ENCODE results near the gene TEDC1.
"Not testable (repeated sequence)": the region's sequence is repeated elsewhere in the genome, so short reads cannot be mapped to it uniquely, and the experiment has no call there.

Gene TEDC1

DNA sequence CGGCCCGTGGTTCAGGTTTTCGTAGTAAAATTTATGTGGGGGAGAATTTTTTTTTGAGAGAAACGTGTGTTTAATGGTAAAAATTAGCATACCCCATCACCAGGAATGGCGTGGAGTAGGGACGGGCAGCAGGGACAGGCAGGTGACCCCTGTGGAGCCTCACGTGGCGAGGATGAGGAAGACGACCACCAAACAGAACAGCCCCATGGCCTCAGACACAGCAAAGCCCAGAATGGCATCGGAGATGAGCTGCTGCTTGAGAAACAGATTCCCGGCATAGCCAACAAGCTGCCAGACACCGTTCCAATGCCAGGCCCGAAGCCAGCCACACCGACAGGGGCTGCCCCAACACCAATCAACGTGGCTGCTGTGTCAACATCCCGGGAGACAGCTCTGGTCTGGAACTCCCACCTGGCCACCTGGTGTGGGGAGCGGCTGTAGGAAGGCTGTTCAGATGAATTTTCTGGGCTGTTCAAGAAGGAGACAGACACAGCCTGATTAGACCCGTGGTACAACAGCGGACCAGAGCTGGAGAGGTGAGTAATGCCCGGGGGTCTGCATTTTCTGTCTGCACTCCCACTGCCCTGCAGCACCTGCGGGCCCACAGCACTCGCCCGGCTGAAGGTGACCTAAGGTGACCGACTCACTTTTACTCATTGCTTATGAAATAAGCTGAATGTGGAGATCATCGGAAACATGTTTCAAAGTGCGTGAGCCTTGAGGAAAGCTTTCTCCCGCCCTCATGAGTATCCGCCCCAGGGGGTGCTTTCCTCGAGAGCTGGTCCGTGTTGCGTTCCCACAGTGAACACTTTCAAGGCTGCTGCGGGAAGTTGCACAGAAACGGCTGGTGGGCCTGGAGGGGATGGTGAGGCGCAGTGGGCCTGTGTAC, 45.9 kb downstream of the TEDC1 start:
- Histone ChIP-seq H3K27ac (ENCODE audit: low read depth, low read length) (no peak overlapping the region), H3K36me3 (ENCODE audit: control insufficient read depth in 5 of 5, insufficient read depth in 5 of 5, low read length in 5 of 5) (no peaks in the 10 kb centered on the region), H3K4me3 (ENCODE audit: low read depth in 1 of 5, low read length in 5 of 5) (no peak overlapping the region), H3K4me1 (ENCODE audit: control insufficient read depth in 5 of 5, insufficient read depth in 5 of 5, low read length in 5 of 5) (peaks cover 0 to 5% (median 0%) of the 10 kb centered on the region in 5 donors), H3K27me3 (ENCODE audit: control insufficient read depth in 5 of 5, insufficient read depth in 4 of 5, low read length in 5 of 5) (peaks cover 31 to 47% (median 38%) of the 10 kb centered on the region in 5 donors), H3K9ac (ENCODE audit: low read length in 5 of 5) (no peak overlapping the region), H3K9me3 (ENCODE audit: control insufficient read depth in 5 of 5, low read length in 5 of 5) (peaks cover 0 to 4% (median 0%) of the 10 kb centered on the region in 5 donors)

DNA sequence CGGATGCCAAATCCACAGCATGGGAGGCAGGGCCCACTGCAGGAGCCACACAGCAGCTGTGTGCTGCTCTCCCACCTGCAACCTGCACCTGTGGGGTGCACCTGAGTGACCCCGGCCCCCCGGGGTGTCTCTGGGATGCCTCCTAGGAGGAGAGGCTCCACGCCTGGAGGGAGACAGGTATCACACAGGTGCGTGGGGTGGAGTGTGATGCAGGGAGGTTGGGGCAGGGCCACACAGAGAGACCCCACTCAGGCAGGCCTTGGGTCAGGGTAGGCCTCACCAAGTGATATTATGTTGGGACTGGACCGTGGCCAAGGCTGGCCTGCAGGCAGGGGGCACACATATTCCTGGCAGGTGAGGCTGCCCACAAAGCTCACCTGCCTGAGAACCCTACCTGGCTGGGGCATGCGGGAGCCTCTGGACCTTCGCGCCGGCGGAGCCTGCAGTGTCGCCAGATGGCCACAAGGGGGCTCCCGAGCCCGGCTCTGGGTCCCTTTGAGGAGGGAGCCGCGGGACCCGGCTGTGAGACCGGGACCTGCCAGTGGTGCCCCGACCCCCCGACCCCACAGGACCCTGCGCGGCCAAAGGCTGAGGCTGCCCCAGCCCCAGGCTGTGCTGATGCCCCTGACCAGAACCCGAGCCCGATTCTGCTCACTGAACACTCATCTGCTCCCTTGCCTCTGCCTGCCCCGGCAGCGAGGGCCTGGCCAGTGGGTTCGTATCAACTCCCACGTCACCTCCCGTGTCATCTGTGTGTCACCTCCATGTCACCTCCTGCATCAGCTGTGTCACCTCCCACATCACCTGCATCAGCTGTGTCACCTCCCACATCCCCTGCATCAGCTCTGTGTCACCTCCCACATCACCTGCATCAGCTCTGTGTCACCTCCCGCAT, 46.8 kb downstream of the TEDC1 start:
- Histone ChIP-seq H3K9ac (ENCODE audit: low read length in 5 of 5) (no peak overlapping the region), H3K36me3 (ENCODE audit: control insufficient read depth in 5 of 5, insufficient read depth in 5 of 5, low read length in 5 of 5) (no peaks in the 10 kb centered on the region), H3K27me3 (ENCODE audit: control insufficient read depth in 5 of 5, insufficient read depth in 4 of 5, low read length in 5 of 5) (peaks cover 31 to 40% (median 36%) of the 10 kb centered on the region in 5 donors), H3K4me1 (ENCODE audit: control insufficient read depth in 5 of 5, insufficient read depth in 5 of 5, low read length in 5 of 5) (peaks cover 0 to 5% (median 0%) of the 10 kb centered on the region in 5 donors), H3K27ac (ENCODE audit: low read depth, low read length) (no peak overlapping the region), H3K4me3 (ENCODE audit: low read depth in 1 of 5, low read length in 5 of 5) (no peak overlapping the region), H3K9me3 (ENCODE audit: control insufficient read depth in 5 of 5, low read length in 5 of 5) (peaks cover 0 to 6% (median 0%) of the 10 kb centered on the region in 5 donors)

DNA sequence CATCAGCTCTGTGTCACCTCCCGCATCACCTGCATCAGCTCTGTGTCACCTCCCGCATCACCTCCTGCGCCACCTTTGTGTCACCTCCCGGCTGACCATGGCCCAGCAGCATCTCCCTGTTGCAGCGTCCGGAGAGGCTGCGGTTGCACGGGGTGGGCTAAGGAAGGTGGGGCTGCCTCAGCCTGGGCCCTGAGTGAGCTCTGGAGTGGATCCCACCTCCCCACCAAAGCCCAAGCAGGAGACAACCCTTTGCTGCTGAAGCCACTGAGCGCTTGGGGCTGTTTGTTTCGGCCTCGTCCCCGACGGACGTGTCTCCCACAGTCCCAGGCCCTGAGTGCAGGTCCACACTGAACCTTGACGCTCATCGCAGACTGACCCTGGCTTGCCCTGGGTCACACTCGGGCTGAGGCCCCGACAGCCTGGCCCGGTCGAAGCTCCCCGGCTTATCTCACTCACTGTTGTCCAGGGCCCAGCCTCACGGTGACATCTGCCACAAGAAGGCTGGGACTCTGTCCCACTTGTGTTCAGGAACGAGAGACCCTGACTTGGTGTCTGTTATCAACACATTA, 47.5 kb downstream of the TEDC1 start:
- peaks cover 0 to 5% (median 0%) of the 10 kb centered on the region in 5 donors for H3K4me1 ChIP-seq (ENCODE audit: control insufficient read depth in 5 of 5, insufficient read depth in 5 of 5, low read length in 5 of 5)
- H3K27me3 ChIP-seq (ENCODE audit: control insufficient read depth in 5 of 5, insufficient read depth in 4 of 5, low read length in 5 of 5): peaks cover 26 to 33% (median 30%) of the 10 kb centered on the region in 5 donors
- H3K9ac ChIP-seq (ENCODE audit: low read length in 5 of 5): no peak overlapping the region
- H3K9me3 ChIP-seq (ENCODE audit: control insufficient read depth in 5 of 5, low read length in 5 of 5): peaks cover 2 to 11% (median 4%) of the 10 kb centered on the region in 5 donors
- H3K4me3 ChIP-seq (ENCODE audit: low read depth in 1 of 5, low read length in 5 of 5): no peak overlapping the region
- no peaks in the 10 kb centered on the region for H3K36me3 ChIP-seq (ENCODE audit: control insufficient read depth in 5 of 5, insufficient read depth in 5 of 5, low read length in 5 of 5)
- H3K27ac ChIP-seq (ENCODE audit: low read depth, low read length): no peak overlapping the region

GRCh38 chr14:105540811-105541210, 49.8 kb downstream of the TEDC1 start:
- peaks cover 18 to 26% (median 22%) of the 10 kb centered on the region in 5 donors for H3K27me3 ChIP-seq (ENCODE audit: control insufficient read depth in 5 of 5, insufficient read depth in 4 of 5, low read length in 5 of 5)
- peaks cover 0 to 5% (median 0%) of the 10 kb centered on the region in 5 donors for H3K4me1 ChIP-seq (ENCODE audit: control insufficient read depth in 5 of 5, insufficient read depth in 5 of 5, low read length in 5 of 5)
- H3K4me3 ChIP-seq (ENCODE audit: low read depth in 1 of 5, low read length in 5 of 5): no peak overlapping the region
- H3K9me3 ChIP-seq (ENCODE audit: control insufficient read depth in 5 of 5, low read length in 5 of 5): peaks cover 5 to 17% (median 11%) of the 10 kb centered on the region in 5 donors
- H3K27ac ChIP-seq (ENCODE audit: low read depth, low read length): no peak overlapping the region
- no peak overlapping the region for H3K9ac ChIP-seq (ENCODE audit: low read length in 5 of 5)
- H3K36me3 ChIP-seq (ENCODE audit: control insufficient read depth in 5 of 5, insufficient read depth in 5 of 5, low read length in 5 of 5): no peaks in the 10 kb centered on the region

DNA sequence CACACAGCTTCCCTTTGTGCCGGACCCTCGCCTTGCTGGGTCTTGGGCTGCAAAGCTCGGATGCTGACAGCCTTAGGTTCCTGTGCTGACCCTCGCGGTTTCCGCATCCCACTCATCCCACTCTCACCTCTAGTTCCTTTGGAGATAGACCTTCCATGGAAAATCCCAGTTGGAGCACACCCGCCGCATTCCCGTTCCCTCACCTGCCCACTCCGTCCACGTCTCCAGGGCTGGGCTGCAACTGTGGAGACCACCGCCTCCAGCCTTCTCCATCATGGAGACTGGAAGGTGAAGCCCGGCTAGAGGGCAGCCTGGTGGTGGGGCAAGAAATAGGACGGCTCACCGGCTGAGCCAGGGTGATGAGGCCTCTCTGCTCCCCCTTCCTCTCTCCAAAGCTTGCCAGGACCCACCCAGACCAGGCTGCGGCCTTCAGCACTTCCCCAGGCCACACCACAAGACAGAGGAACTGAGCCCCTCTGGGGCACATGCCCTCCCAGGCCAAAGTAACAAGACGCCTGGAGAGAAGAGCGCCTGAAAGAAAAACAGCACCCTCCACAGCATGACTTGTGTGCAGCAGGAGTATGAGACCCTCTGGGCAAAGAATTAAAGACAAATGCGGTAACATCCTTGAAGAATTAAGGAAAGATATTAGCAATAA, 50.3 kb downstream of the TEDC1 start:
- H3K4me1 ChIP-seq (ENCODE audit: control insufficient read depth in 5 of 5, insufficient read depth in 5 of 5, low read length in 5 of 5): peaks cover 0 to 5% (median 0%) of the 10 kb centered on the region in 5 donors
- H3K9ac ChIP-seq (ENCODE audit: low read length in 5 of 5): no peak overlapping the region
- H3K27ac ChIP-seq (ENCODE audit: low read depth, low read length): no peak overlapping the region
- no peak overlapping the region for H3K4me3 ChIP-seq (ENCODE audit: low read depth in 1 of 5, low read length in 5 of 5)
- H3K36me3 ChIP-seq (ENCODE audit: control insufficient read depth in 5 of 5, insufficient read depth in 5 of 5, low read length in 5 of 5): no peaks in the 10 kb centered on the region
- peaks cover 5 to 17% (median 11%) of the 10 kb centered on the region in 5 donors for H3K9me3 ChIP-seq (ENCODE audit: control insufficient read depth in 5 of 5, low read length in 5 of 5)
- H3K27me3 ChIP-seq (ENCODE audit: control insufficient read depth in 5 of 5, insufficient read depth in 4 of 5, low read length in 5 of 5): peaks cover 13 to 21% (median 17%) of the 10 kb centered on the region in 5 donors

DNA sequence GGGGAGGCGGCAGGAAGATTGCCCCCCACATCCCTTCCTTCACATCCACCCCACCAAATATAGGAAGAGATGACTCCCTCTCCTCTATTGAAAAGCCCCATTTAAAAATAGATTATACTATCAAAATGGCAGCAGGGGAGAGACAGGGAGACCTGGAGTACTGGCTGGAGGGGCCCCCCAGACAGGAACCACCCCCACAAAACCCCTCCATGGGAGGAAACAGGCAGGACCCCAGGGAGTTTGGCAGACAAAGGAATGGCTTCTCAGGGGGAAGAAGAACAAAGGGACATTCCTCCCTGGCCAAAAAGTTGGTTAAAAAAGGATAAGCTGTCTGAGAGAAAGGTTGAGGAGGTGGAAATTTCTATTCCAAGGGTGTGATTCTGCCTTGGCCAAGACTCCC, 54.6 kb downstream of the TEDC1 start:
- not testable (repeated sequence) for H3K36me3 ChIP-seq (ENCODE audit: control insufficient read depth in 5 of 5, insufficient read depth in 5 of 5, low read length in 5 of 5); H3K9ac ChIP-seq (ENCODE audit: low read length in 5 of 5); H3K27ac ChIP-seq (ENCODE audit: low read depth, low read length); H3K27me3 ChIP-seq (ENCODE audit: control insufficient read depth in 5 of 5, insufficient read depth in 4 of 5, low read length in 5 of 5); H3K4me1 ChIP-seq (ENCODE audit: control insufficient read depth in 5 of 5, insufficient read depth in 5 of 5, low read length in 5 of 5); H3K4me3 ChIP-seq (ENCODE audit: low read depth in 1 of 5, low read length in 5 of 5)
- peaks cover 5 to 17% (median 11%) of the 10 kb centered on the region in 5 donors for H3K9me3 ChIP-seq (ENCODE audit: control insufficient read depth in 5 of 5, low read length in 5 of 5)

- not testable (repeated sequence) for H3K27me3 ChIP-seq (ENCODE audit: control insufficient read depth in 5 of 5, insufficient read depth in 4 of 5, low read length in 5 of 5); H3K27ac ChIP-seq (ENCODE audit: low read depth, low read length); H3K4me1 ChIP-seq (ENCODE audit: control insufficient read depth in 5 of 5, insufficient read depth in 5 of 5, low read length in 5 of 5); H3K4me3 ChIP-seq (ENCODE audit: low read depth in 1 of 5, low read length in 5 of 5); H3K36me3 ChIP-seq (ENCODE audit: control insufficient read depth in 5 of 5, insufficient read depth in 5 of 5, low read length in 5 of 5); H3K9ac ChIP-seq (ENCODE audit: low read length in 5 of 5)
- H3K9me3 ChIP-seq (ENCODE audit: control insufficient read depth in 5 of 5, low read length in 5 of 5): peaks cover 5 to 17% (median 11%) of the 10 kb centered on the region in 5 donors
Observed at GRCh38 chr14:105546410-105546809, 55.4 kb downstream of the TEDC1 start.

GRCh38 chr14:105547072-105547471, 56.0 kb downstream of the TEDC1 start:
- H3K9ac ChIP-seq (ENCODE audit: low read length in 5 of 5); H3K36me3 ChIP-seq (ENCODE audit: control insufficient read depth in 5 of 5, insufficient read depth in 5 of 5, low read length in 5 of 5); H3K27ac ChIP-seq (ENCODE audit: low read depth, low read length); H3K27me3 ChIP-seq (ENCODE audit: control insufficient read depth in 5 of 5, insufficient read depth in 4 of 5, low read length in 5 of 5); H3K4me3 ChIP-seq (ENCODE audit: low read depth in 1 of 5, low read length in 5 of 5); H3K4me1 ChIP-seq (ENCODE audit: control insufficient read depth in 5 of 5, insufficient read depth in 5 of 5, low read length in 5 of 5): not testable (repeated sequence)
- H3K9me3 ChIP-seq (ENCODE audit: control insufficient read depth in 5 of 5, low read length in 5 of 5): peaks cover 5 to 17% (median 11%) of the 10 kb centered on the region in 5 donors

- H3K27ac ChIP-seq (ENCODE audit: low read depth, low read length): no peak overlapping the region
- H3K36me3 ChIP-seq (ENCODE audit: control insufficient read depth in 5 of 5, insufficient read depth in 5 of 5, low read length in 5 of 5): no peaks in the 10 kb centered on the region
- H3K9me3 ChIP-seq (ENCODE audit: control insufficient read depth in 5 of 5, low read length in 5 of 5): peaks cover 5 to 12% (median 11%) of the 10 kb centered on the region in 5 donors
- no peak overlapping the region for H3K9ac ChIP-seq (ENCODE audit: low read length in 5 of 5)
- no peaks in the 10 kb centered on the region for H3K27me3 ChIP-seq (ENCODE audit: control insufficient read depth in 5 of 5, insufficient read depth in 4 of 5, low read length in 5 of 5)
- no peak overlapping the region for H3K4me3 ChIP-seq (ENCODE audit: low read depth in 1 of 5, low read length in 5 of 5)
- H3K4me1 ChIP-seq (ENCODE audit: control insufficient read depth in 5 of 5, insufficient read depth in 5 of 5, low read length in 5 of 5): no peaks in the 10 kb centered on the region
Observed at GRCh38 chr14:105547741-105548169, 56.7 kb downstream of the TEDC1 start.

All from subcutaneous abdominal adipose tissue (tissue), 5 donors.